NCI-H345 treated with DMSO at 0.1 percent for 48 hours (cell line): ENCODE measurements around the gene PRORP.
"Not testable (repeated sequence)": the region's sequence is repeated elsewhere in the genome, so short reads cannot be mapped to it uniquely, and the experiment has no call there.

Source experiments
- DNase-seq: peaks from one replicate; lab custom pipeline; 2025; ENCODE audit not compliant: unreplicated experiment; lab: John Stamatoyannopoulos, UW

Gene PRORP

DNA sequence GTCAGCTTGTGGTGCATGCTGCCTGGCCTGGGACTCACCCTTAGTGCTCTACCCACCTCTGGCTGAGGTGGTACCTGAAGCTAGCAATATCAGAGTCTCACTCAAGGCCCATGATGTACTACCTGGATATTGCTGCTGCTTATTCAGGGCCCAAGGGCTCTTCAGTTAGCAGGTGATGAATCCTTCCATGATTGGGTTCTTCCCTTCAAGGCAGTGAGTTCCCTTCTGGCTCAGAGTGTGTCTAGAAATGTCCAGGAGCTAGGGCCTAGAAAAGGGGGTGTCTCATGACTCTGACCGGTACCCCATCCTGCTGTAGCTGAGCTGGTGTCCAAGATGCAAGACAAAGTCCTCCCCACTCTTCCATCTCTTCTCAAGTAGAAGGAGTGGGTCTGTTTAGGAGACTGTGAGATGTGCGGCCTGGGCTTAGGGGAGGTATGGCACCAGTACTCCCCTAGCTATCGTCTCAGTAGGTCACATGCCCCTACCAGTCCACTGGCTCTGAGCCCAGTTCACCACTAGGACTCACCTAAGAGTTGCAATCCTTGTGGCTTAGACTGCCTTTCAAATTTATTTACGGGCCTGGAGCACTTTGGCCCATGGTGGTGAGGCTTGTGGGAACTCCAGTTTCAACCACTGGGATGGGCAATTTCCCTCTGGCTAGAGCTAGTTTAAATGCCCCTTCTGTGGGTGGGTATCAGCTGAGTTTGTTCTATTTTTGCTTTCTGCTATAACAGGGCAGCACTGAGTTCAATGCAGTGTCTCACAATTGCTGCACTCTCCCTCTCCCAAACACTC lies 12.2 kb downstream of the PRORP start:
- no peak for DNase-seq

DNA sequence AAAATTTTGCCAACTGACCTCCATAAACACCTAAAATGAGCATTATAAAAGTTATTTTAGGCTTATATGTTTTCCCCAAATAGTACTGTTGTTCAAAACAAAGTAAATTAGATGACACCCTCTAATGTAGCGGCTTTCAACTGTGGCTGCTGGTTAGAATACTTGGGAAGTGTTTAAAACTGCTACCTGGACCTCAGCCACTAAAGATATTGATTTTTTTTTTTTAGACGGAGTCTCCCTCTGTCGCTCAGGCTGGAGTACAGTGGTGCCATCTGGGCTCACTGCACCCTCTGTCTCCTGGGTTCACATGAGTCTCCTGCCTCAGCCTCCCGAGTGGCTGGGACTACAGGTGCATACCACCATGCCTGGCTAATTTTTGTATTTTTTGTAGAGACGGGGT lies 16.2 kb downstream of the PRORP start:
- no peak for DNase-seq

DNA sequence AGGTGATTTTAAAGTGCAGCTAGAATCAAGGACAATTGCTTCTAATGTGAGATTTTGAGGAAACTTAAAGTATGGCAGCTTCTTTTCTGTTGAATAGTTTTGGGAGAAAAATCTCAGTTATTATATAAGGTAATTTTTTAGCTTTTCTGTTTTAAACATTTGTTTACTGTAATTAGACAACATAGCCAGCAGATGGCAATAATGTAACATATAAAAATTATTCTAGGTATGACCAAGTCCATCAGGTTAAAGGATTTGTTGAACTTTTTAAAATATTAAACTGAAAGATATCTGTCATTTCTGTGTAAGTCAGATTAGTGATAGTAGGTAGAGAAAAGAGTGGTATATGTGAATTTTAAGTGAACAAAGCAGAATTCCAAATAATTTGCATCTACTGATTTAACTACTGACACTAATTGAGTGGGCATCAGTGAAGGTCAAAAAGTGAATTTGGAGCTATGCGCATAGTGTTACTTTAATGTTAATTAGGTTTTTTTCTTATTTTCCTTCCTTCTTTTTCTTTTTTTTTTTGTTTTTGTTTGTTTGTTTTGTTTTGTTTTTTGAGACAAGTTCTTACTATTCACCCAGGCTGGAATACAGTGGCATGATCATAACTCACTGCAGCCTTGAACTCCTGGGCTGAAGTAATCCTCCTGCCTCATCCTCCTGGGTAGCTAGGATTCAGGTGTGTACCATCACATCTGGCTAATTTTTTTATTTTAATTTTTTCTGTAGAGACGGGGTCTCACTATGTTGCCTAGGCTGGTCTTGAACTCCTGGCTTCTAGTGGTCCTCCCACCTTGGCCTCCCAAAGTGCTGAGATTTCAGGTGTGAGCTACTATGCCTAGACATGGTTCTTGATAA lies 18.6 kb downstream of the PRORP start:
- DNase-seq, result no peak

DNA sequence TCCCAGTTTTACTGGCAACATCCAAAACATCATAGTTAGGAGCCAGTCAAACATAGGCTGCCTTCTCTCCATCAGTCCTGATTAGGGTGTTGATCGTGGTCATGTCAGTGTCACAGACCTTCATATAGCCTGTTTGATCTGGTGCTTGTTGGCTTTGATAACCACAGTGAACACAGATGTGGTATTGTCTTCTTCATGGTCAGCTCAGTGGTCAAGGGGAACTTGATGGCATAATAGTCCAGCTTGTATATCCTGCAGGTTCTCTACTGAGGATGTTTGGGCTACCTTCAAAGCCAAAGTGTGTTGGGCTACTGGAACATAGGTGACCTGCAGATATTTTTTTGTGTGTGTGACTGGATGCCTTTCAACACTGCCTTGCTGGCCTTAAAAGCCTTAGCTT lies 21.7 kb downstream of the PRORP start:
- no peak for DNase-seq

DNA sequence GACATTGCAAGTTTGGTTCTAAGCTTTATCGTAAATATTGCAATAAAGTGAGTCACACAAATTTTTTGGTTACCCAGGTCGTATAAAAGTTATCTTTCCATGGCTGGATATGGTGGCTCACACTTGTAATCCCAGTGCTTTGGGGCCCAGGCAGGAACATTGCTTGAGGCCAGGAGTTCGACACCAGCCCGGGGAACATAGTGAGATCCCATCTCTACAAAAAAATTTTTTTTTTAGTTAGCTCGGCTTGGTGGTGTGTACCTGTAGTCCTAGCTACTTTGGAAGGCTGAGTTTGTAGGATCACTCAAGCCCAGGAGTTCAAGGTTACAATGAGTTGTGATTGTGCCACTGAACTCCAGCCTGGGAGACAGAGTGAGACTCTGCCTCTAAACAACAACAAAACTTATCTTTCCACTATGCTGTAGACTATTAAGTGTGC lies 24.4 kb downstream of the PRORP start:
- DNase-seq, result no peak

DNA sequence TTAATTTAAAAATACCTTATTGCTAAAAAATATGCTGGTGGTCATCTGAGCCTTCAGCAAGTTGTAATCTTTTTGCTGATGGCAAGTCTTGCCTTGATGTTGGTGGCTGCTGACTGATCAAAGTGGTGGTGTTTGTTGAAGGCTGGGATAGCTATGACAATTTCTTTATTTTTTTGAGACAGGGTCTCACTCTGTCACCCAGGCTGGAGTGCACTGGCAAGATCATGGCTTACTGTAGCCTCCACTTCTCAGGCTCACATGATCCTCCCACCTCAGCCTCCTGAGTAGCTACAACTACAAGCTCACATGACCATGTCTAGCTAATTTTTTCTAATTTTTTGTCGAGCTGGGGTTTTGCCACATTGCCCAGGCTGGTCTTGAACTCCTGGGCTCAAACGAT lies 24.8 kb downstream of the PRORP start:
- no peak for DNase-seq

DNA sequence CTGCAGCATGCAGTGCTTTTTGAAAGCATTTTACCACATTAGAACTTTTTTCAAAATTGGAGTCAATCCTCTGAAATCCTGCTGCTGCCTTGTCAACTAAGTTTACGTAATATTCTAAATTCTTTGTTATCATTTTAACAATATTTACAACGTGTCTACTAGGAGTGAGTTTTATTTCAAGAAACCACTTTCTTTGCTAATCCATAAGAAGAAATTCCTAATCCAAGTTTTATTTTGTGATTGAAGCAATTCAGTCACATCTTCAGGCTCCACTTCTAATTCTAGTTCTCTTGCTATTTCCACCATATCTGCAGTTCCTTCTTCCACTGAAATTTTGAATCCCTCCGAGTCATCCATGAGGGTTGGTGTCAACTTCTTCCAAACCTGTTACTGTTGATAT lies 25.4 kb downstream of the PRORP start:
- no peak for DNase-seq

DNA sequence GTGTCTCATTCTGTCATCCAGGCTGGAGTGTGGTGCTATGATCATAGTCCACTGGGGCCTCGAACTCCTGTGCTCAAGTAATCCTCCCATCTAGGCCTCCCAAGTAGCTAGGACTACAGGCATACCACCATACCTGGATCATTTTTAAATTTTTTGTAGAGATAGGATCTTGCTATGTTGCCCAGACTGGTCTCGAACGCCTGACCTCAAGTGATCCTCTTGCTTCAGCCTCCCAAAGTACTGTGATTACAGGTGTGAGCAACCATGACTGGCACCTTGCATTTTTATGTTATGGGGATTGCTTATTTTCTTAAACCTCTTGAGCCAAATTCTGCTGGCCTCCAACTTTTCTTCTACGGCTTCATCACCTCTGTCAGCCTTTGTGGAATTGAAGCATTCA lies 26.9 kb downstream of the PRORP start:
- no peak for DNase-seq

DNA sequence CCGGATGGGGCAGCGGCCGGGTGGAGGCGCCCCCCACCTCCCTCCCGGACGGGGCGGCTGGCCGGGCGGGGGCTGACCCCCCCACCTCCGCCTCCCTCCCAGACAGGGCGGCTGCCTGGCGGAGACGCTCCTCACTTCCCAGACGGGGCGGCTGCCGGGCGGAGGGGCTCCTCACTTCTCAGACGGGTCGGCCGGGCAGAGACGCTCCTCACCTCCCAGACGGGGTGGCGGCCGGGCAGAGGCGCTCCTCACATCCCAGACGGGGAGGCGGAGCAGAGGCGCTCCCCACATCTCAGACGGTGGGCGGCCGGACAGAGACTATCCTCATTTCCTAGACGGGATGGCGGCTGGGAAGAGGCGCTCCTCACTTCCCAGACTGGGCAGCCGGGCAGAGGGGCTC lies 30.2 kb downstream of the PRORP start:
- DNase-seq, result not testable (repeated sequence)

DNA sequence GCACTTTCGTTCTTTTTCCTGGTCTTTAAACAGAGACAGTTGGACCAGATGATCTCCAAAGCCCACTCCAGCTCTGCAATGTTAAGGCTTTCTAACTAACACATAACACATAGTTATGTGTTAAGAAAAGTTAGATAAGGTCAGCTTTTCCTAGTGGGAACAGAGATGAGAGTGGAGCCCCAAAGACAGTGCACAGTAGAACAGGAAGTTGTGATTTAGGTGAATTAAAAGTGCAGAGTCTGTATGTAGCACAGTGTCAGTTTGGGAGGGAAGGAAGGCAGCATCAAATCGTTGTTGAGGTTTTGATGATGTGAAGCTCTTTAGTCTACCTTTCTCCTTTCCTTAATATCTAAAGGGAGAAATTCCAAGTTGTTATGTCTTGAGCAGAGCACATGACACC lies 31.7 kb downstream of the PRORP start:
- no peak for DNase-seq

DNA sequence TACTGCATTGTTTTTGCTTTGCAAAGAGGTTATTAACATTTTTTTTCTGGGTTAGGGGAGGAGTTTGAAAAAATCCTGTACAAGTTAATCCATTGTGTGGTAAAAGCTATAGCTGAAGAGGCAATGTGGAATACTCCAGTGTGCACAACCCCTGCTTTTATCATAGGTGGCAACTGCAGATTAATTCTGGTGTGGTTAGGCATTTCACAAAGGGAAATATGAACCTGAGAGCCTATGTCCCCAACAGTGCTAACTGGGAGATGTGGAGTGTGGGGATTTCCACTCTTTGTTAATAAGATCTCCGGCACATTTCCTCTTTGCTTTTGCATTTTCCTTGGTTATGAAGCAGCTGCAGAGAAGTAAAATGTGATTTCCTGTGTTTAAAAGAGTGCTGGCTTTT lies 33.6 kb downstream of the PRORP start:
- DNase-seq, result no peak

DNA sequence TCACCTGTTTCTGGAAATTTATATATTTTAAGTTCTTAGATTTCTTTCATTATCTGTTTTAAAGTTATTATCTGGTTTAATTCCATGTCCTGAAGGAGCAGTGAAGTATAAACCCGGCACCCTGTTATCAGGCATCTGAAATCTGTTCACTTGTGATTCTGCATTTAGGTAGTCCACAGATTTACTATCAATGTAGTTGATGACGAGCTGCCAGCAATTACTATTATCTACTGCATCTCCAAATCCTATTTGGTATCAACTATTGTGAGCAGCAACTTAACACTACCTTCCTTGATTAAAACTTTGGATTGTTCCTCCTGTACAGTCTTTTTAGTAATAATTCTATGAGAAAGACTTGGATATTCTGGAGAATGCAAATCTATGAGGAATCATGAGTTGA lies 36.1 kb downstream of the PRORP start:
- DNase-seq, result no peak

DNA sequence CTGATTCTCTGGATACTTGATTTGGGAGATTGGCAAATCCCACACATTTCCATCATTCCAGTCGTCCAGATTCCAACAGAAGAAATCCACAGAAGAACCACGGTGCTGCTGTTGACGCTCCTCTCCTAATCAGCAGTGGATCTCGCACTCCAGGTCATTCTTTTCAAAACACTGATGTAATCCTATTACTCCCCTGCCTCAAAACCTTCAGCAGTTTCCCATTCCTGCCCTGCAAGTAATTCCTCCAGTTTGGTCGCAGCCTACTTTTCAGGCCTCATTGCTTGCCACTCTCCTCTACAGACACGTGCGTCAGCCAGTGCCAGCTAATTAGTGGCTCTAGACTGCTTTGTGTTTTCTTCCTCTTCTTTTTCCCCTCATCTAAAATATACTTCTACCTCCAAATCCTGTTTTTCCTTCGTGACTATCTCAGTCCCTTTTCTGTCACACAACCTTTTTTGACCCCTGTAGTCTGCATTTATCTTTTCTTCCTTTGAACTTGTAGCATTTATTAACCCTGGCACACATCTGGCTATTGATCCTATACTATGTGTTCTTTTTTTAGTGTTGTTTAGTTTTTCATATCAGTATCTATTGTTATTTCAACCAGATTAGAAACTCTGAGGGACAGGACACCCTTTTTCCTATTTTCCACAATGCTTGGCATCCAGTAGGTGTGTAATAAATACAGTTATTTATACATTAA lies 36.8 kb downstream of the PRORP start:
- no peak for DNase-seq

DNA sequence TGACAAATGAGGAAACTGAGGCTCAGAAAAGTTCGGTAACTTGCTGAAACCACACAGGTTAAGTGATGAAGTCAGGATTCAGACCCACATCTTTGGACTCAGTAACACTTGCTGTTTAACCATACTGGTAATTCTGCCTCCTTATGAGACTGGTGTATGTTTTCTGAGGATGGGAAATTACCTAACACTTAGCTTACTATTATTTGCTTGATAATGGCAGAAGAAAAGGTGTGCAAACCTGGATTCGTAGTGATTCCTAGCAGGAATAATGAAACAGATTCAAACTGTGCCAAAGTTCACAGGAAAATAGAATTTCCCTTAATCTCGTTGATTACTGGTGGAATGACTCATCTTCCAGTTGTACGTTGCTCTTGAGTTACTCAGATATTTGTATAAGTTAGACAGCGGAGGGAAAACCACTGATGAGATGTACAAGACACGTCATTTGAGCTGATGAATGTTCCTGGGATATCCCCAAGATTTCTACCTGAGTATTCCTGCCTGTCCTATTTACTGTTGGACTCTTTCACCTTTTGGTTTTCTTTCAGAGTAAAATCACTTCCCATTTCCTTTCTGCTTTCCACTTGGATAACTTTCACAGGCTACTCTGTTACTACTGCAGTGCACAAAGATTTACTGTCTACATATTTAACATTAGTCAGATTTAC lies 37.5 kb downstream of the PRORP start:
- DNase-seq, result no peak

DNA sequence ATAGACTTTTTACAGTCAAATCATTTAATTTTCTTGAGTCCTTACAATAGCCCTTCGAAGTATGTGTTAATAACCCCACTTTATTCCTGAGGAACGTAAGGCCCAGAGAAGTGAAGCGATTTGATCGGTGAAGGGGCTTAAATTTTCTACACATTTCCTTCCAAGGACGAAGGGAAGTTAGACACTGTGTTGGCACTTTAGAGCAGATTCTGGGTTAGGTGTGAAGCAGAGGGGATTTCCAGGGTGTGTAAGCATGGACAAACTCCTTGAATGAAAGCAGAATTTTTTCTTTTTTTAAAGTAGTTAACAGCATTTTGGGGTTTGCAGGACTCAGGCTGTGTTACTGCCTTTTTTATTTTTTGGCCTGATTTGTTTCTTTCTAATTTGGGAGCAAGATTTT lies 38.9 kb downstream of the PRORP start:
- no peak for DNase-seq

DNA sequence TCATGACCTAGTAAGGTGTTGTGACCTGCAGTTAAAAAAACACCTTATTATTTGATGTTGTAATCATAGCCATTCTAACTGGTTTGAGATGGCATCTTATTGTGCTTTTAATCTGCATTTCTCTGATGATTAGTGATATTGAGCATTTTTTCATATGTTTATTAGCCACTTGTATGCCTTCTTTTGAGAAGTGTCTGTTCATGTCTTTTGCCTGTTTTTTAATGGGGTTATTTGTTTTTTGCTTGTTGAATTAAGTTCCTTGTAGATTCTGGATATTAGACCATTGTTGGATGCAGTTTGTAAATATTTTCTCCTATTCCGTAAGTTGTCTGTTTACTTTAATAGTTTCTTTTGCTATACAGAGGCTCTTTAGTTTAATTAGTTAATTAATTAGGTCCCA lies 41.0 kb downstream of the PRORP start:
- no peak for DNase-seq

DNA sequence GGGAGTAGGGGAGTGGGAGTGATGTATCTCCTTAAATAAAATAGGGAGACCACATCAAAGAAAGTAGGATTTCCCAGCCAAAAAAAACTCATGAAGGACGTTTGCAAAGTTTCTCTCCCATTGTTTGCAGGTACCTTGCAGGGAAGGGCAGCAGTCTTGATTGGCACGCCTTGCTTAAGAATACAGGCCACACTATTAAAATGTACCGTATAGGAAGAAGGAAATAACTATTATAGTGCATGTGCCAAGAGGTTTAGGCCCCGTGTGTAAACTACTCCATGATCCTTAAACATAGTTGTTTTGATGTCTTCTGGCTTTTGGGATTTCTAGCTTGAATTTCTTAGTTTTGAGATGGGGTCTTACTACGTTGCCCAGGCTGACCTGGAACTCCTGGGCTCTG lies 42.5 kb downstream of the PRORP start:
- no peak for DNase-seq

DNA sequence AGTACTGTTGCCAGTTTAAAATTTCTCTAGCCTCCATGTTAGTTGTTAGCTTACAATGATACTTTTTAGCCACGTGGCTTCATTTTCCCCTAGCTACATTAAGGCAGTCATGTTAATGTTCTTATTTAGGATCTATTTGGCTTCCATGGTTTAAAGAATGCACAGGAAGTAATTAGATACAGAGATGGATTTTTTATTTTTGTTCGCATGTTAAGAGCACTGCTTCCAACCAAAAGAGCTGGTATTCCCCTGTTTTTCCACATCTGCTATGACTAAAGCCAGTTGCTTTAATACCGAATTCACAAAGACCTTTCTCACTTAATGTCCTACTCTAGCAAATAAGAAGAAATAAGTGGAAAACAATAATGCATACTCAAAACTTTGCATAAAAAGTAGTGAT lies 45.1 kb downstream of the PRORP start:
- no peak for DNase-seq
